Vagina (tissue), 2 donors: Measurements from ENCODE around the gene SNX32. TPM values are rescaled to one million over a fixed set of nuclear protein-coding genes. Genes with fewer than 3 reads are reported as not detected.

Experiments used
- DNase-seq, 2 donors: peaks; one replicate each; pipeline ENCODE4 v3.0.0-alpha.2; 2017; ENCODE audit errors: extremely low spot score in 2 of 2
- H3K27ac ChIP-seq: fragments of 200-600 bp; sonication (generic); one replicate; pipeline ENCODE4 v1.5.1; 2019
- H3K27me3 ChIP-seq: fragments of 200-600 bp; sonication (generic); one replicate; pipeline ENCODE4 v1.5.1; 2019
- H3K36me3 ChIP-seq, 2 donors: fragments of 200-600 bp; sonication (generic); one replicate each; pipeline ENCODE4 v1.5.1; 2017 to 2019
- H3K4me1 ChIP-seq: fragments of 200-600 bp; sonication (generic); one replicate; pipeline ENCODE4 v1.5.1; 2019
- H3K4me3 ChIP-seq, 2 donors: fragments of 200-600 bp; sonication (generic); 1 replicate in 1 of 2; 2 replicates in 1 of 2; pipeline ENCODE4 v1.5.1; 2016 to 2019
- H3K9me3 ChIP-seq: fragments of 200-600 bp; sonication (generic); one replicate; pipeline ENCODE4 v1.5.1; 2019
- CTCF ChIP-seq, 3 experiments: fragments of 450-650 bp in 2 of 3; fragments of 200-600 bp in 1 of 3; sonication (generic) in 1 of 3; IDR thresholded peaks; one replicate each; pipeline ENCODE4 v1.5.1; 2017 to 2019; ENCODE audit warnings: antibody characterized with exemption in 3 of 3, mild to moderate bottlenecking in 2 of 3, moderate library complexity in 2 of 3
- POLR2A ChIP-seq, 2 donors: fragments of 450-650 bp; IDR thresholded peaks; one replicate each; pipeline ENCODE4 v1.6.1; 2017; ENCODE audit warnings: antibody characterized with exemption in 2 of 2, mild to moderate bottlenecking in 2 of 2, moderate library complexity in 2 of 2
- POLR2AphosphoS5 ChIP-seq, 2 donors: sonication (generic); formaldehyde crosslinking; IDR thresholded peaks; one replicate each; pipeline ENCODE4 v1.9.0; 2017; ENCODE audit warnings: antibody characterized with exemption in 2 of 2, mild to moderate bottlenecking in 2 of 2, low read depth in 1 of 2; ENCODE audit not compliant: insufficient read depth in 1 of 2
- intact Hi-C: fragments of 100-400 bp; cut with DNase I; formaldehyde crosslinking; loops from one replicate; pipeline ENCODE4 v1.15.1; 2023
- total RNA-seq: library from RNA; depleted of rRNA; stranded (reverse); fragments of >200 nt; gene quantifications from one replicate; pipeline ENCODE4 v1.2.3, GENCODE V29; 2016

SNX32 gene
- total RNA-seq, 1 donor from 2014 or later = 1.5 TPM

GRCh38 chr11:65851811-65852507, 18.2 kb downstream of the SNX32 start:
- peaks cover 0 to 49% of the 10 kb centered on the region in 2 donors for H3K36me3 ChIP-seq
- no peak overlapping the region for H3K27ac ChIP-seq
- no peaks in the 10 kb centered on the region for H3K27me3 ChIP-seq
- peaks cover 18% of the 10 kb centered on the region for H3K4me1 ChIP-seq
- H3K4me3 ChIP-seq = no peak overlapping the region
- intact Hi-C loops = no loop called here
- no peak for DNase-seq
- H3K9me3 ChIP-seq = no peaks in the 10 kb centered on the region
- no peak for TF ChIP-seq CTCF (IDR thresholded peaks at IDR 0.05)
- no peak for TF ChIP-seq POLR2AphosphoS5 (IDR thresholded peaks at IDR 0.05; ENCODE audit: insufficient read depth in 1 of 2, low read depth in 1 of 2)
- TF ChIP-seq POLR2A (IDR thresholded peaks at IDR 0.05) = no peak

GRCh38 chr11:65852508-65853245, 18.9 kb downstream of the SNX32 start:
- H3K27me3 ChIP-seq = no peaks in the 10 kb centered on the region
- intact Hi-C loops = no loop called here
- H3K4me1 ChIP-seq = peaks cover 18% of the 10 kb centered on the region
- H3K36me3 ChIP-seq = peaks cover 0 to 49% of the 10 kb centered on the region in 2 donors
- no peaks in the 10 kb centered on the region for H3K9me3 ChIP-seq
- no peak for DNase-seq
- TF ChIP-seq POLR2A (IDR thresholded peaks at IDR 0.05) (no peak), POLR2AphosphoS5 (IDR thresholded peaks at IDR 0.05; ENCODE audit: insufficient read depth in 1 of 2, low read depth in 1 of 2) (no peak), CTCF (IDR thresholded peaks at IDR 0.05) (no peak)
- H3K4me3 ChIP-seq = no peak overlapping the region
- H3K27ac ChIP-seq = no peak overlapping the region

DNA sequence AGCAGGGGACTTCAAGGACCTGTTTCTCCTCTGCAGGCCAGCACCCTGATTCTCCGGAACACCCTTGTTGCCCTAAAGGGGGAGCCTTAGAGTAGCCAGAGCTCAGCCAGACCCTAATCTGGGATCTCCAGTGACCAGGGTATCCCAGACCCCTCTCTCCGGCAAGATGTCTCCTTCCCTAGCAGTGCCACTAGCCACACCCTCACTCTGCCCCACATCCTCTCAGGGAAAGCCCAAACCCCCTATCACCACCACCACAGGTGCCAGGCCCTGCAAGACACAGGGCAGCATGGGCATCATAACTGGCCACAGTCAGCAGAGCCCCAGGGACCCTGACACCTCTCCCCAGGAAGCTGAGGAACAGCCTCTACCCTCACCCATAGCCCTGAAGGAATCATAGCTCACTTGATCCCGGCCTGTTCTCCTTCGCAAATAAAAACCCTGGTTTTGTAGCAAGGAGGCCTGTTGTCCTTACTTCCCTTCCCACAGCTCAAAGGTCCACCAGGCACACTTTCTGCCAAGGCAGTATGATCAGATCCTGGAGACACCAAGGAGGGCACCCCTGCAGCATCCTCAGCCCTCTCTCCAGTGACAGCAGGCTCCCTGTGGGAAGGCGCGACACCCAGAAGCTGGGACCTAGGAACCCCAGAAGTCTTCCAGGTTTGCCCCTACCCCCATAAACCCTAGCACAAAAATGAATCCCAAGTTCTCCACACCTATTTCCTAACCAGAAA, 19.6 kb downstream of the SNX32 start:
- H3K27ac ChIP-seq = no peak overlapping the region
- peaks cover 0 to 49% of the 10 kb centered on the region in 2 donors for H3K36me3 ChIP-seq
- H3K4me1 ChIP-seq = peaks cover 18% of the 10 kb centered on the region
- no peak for DNase-seq
- H3K27me3 ChIP-seq = no peaks in the 10 kb centered on the region
- no peaks in the 10 kb centered on the region for H3K9me3 ChIP-seq
- H3K4me3 ChIP-seq = no peak overlapping the region
- intact Hi-C loops = no loop called here
- TF ChIP-seq POLR2A (IDR thresholded peaks at IDR 0.05) = no peak
- no peak for TF ChIP-seq CTCF (IDR thresholded peaks at IDR 0.05)
- TF ChIP-seq POLR2AphosphoS5 (IDR thresholded peaks at IDR 0.05; ENCODE audit: insufficient read depth in 1 of 2, low read depth in 1 of 2) = no peak

DNA sequence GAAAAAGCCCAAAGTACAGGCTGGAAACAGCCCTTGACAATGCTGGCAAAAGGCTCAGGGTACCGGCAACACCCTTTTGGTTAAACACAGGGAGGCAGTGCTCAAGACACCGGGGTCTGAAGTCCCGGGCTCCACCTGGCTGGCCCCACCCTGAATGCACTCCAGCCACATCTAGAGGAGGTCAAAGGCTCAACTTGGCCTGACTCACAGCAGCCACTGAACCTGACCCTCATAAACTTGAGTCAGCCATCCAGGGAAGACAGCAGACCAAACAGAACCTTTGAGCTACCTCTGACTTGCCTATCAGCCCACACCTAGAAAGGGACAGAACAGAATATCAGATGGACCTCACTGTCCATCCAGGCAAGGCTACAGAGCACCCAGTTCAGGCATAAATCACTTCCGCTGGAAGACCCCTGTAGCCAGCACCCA, 20.4 kb downstream of the SNX32 start:
- H3K27me3 ChIP-seq = no peaks in the 10 kb centered on the region
- no peak for DNase-seq
- TF ChIP-seq CTCF (IDR thresholded peaks at IDR 0.05) (no peak), POLR2AphosphoS5 (IDR thresholded peaks at IDR 0.05; ENCODE audit: insufficient read depth in 1 of 2, low read depth in 1 of 2) (no peak), POLR2A (IDR thresholded peaks at IDR 0.05) (no peak)
- peaks cover 24% of the 10 kb centered on the region for H3K4me1 ChIP-seq
- H3K4me3 ChIP-seq = no peak overlapping the region
- H3K27ac ChIP-seq = no peak overlapping the region
- H3K9me3 ChIP-seq = no peaks in the 10 kb centered on the region
- peaks cover 0 to 49% of the 10 kb centered on the region in 2 donors for H3K36me3 ChIP-seq
- intact Hi-C loops = no loop called here
